OCI-LY7 (cell line): Measurements from ENCODE around the gene PRDM2.
"Not testable (repeated sequence)": the region's sequence is repeated elsewhere in the genome, so short reads cannot be mapped to it uniquely, and the experiment has no call there.

Experiments used
- EZH2phosphoT487 ChIP-seq: fragments of 200-600 bp; sonication (generic); IDR thresholded peaks from 2 replicates; pipeline ENCODE4 v1.6.1; 2018; ENCODE audit warnings: low read depth, borderline replicate concordance, mild to moderate bottlenecking, mixed run types, antibody characterized with exemption, low read length, moderate library complexity, mixed read lengths
- TF ChIP-seq, protein P1 (sequence below): fragments of 200-600 bp; sonication (generic); conservative IDR thresholded peaks from 2 replicates; pipeline ENCODE4 v1.5.1; 2014; ENCODE audit warnings: mild to moderate bottlenecking, antibody characterized with exemption, low read length, moderate library complexity, mixed read lengths

DNA sequence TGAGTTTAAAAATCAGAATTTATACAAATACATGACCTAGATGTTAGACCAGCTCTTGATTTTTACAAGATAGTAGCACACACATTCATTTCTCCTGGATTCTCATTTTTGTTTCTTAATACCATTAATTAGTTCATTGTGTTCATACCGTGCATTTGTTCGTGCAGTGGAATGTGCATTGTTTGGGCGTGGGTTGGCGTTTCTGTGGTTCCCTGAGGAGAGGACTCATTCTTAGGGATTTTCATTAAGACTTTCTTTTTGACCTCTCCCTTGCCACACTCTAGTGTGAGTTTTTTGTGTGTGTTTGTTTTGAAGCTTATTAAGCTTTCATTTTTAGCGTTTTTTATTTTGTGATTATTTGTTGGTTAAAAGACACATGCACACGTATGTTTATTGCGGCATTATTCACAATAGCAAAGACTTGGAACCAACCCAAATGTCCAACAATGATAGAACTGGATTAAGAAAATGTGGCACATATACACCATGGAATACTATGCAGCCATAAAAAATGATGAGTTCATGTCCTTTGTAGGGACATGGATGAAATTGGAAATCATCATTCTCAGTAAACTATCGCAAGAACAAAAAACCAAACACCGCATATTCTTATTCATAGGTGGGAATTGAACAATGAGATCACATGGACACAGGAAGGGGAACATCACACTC lies 15.8 kb downstream of the PRDM2 start:
- TF ChIP-seq, protein P1, sequence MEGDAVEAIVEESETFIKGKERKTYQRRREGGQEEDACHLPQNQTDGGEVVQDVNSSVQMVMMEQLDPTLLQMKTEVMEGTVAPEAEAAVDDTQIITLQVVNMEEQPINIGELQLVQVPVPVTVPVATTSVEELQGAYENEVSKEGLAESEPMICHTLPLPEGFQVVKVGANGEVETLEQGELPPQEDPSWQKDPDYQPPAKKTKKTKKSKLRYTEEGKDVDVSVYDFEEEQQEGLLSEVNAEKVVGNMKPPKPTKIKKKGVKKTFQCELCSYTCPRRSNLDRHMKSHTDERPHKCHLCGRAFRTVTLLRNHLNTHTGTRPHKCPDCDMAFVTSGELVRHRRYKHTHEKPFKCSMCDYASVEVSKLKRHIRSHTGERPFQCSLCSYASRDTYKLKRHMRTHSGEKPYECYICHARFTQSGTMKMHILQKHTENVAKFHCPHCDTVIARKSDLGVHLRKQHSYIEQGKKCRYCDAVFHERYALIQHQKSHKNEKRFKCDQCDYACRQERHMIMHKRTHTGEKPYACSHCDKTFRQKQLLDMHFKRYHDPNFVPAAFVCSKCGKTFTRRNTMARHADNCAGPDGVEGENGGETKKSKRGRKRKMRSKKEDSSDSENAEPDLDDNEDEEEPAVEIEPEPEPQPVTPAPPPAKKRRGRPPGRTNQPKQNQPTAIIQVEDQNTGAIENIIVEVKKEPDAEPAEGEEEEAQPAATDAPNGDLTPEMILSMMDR, result not testable (repeated sequence)
- TF ChIP-seq EZH2phosphoT487, result not testable (repeated sequence)
